Prostate gland (tissue), 2 donors: Measurements from ENCODE around the gene CD2AP. TPM values are rescaled to one million over a fixed set of nuclear protein-coding genes. Genes with fewer than 3 reads are reported as not detected.

Source experiments
- DNase-seq: peaks from one replicate; pipeline ENCODE4 v3.0.0-alpha.2; 2019; ENCODE audit warnings: low spot score
- H3K27ac ChIP-seq, 2 donors: fragments of 200-600 bp; sonication (generic); 2 replicates each; pipeline ENCODE4 v1.5.1; 2017 to 2019
- H3K27me3 ChIP-seq: fragments of 200-600 bp; sonication (generic); replicated peaks from 2 replicates; pipeline ENCODE4 v1.5.1; 2019; ENCODE audit not compliant: insufficient read depth
- H3K36me3 ChIP-seq, 2 donors: fragments of 200-600 bp; sonication (generic); 1 replicate in 1 of 2; 2 replicates in 1 of 2; pipeline versions ENCODE4 v1.5.1 to v1.8.1; 2017 to 2019
- H3K4me1 ChIP-seq: fragments of 200-600 bp; sonication (generic); replicated peaks from 2 replicates; pipeline ENCODE4 v1.5.1; 2019
- H3K4me3 ChIP-seq, 2 donors: fragments of 200-600 bp; sonication (generic); 2 replicates each; pipeline ENCODE4 v1.5.1; 2017 to 2019
- H3K9me3 ChIP-seq: fragments of 200-600 bp; sonication (generic); 2 replicates; pipeline ENCODE4 v1.5.1; 2017
- POLR2A ChIP-seq: fragments of 450-650 bp; IDR thresholded peaks from one replicate; pipeline ENCODE4 v1.6.1; 2016; ENCODE audit warnings: antibody characterized with exemption, mild to moderate bottlenecking
- POLR2AphosphoS5 ChIP-seq: sonication (generic); formaldehyde crosslinking; IDR thresholded peaks from one replicate; pipeline ENCODE4 v1.6.1; 2017; ENCODE audit warnings: antibody characterized with exemption
- WGBS: methylation state at CpG from one replicate; pipeline ENCODE4 v1.1.5; 2018; 5-methylcytosine and 5-hydroxymethylcytosine counted together
- intact Hi-C: fragments of 100-400 bp; cut with DNase I; formaldehyde crosslinking; loops from one replicate; pipeline ENCODE4 v1.14.2; 2022
- total RNA-seq, 2 donors: library from RNA; depleted of rRNA; stranded (reverse); fragments of >200 nt; gene quantifications; one replicate each; pipeline ENCODE4 v1.1.0, GENCODE V29; 2016
- TF ChIP-seq, protein P1 (sequence below), 4 experiments: fragments of 200-600 bp in 2 of 4; fragments of 450-650 bp in 2 of 4; sonication (generic) in 2 of 4; IDR thresholded peaks; 1 replicate in 3 of 4; 2 replicates in 1 of 4; pipeline ENCODE4 v1.5.1; 2016 to 2019; ENCODE audit warnings: antibody characterized with exemption in 4 of 4, mild to moderate bottlenecking in 2 of 4, moderate library complexity in 2 of 4

Gene CD2AP
- total RNA-seq, 2 donors from 2014 or later: 30.3 to 33.6 TPM

DNA sequence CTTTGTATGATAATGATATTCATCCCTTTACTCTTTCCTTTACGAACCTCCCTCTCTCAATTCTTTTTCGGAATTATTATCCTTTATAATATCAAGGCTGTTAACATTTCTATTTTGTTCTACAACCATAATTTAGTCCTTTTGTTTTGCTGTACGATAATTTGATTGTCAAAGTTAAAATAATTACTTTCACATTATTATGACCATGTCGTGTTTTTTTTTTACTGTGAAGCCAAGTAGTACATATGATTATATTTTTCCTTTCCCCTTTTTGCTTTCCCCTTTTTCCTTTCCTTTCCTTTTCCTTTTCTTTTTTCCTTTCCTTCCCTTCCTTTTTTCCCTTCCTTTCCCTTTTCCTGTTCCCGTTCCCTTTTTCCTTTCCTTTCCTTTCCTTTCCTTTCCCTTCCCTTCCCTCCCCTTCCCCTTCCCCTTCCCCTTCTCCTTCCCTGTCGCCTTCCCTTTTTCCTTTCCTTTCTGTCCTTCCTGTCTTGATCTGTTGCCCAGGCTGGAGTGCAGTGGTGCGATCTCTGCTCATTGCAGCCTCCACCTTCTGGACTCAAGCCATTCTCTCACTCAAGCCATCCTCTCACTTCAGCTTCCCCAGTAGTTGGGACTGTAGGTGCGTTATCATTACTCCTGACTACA lies 19.5 kb downstream of the CD2AP start:
- no peak overlapping the region for H3K4me3 ChIP-seq
- no peaks in the 10 kb centered on the region for H3K27me3 ChIP-seq
- no peaks in the 10 kb centered on the region for H3K9me3 ChIP-seq
- intact Hi-C loops: no loop called here
- H3K27ac ChIP-seq: no peak overlapping the region
- DNase-seq: no peak
- H3K36me3 ChIP-seq: no peaks in the 10 kb centered on the region
- TF ChIP-seq, protein P1, sequence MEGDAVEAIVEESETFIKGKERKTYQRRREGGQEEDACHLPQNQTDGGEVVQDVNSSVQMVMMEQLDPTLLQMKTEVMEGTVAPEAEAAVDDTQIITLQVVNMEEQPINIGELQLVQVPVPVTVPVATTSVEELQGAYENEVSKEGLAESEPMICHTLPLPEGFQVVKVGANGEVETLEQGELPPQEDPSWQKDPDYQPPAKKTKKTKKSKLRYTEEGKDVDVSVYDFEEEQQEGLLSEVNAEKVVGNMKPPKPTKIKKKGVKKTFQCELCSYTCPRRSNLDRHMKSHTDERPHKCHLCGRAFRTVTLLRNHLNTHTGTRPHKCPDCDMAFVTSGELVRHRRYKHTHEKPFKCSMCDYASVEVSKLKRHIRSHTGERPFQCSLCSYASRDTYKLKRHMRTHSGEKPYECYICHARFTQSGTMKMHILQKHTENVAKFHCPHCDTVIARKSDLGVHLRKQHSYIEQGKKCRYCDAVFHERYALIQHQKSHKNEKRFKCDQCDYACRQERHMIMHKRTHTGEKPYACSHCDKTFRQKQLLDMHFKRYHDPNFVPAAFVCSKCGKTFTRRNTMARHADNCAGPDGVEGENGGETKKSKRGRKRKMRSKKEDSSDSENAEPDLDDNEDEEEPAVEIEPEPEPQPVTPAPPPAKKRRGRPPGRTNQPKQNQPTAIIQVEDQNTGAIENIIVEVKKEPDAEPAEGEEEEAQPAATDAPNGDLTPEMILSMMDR (IDR thresholded peaks at IDR 0.05): no peak
- no peak for TF ChIP-seq POLR2A
- no peak for TF ChIP-seq POLR2AphosphoS5
- H3K4me1 ChIP-seq: no peaks in the 10 kb centered on the region
- WGBS: 93% methylated on average over 8 of the region's 8 CpGs

DNA sequence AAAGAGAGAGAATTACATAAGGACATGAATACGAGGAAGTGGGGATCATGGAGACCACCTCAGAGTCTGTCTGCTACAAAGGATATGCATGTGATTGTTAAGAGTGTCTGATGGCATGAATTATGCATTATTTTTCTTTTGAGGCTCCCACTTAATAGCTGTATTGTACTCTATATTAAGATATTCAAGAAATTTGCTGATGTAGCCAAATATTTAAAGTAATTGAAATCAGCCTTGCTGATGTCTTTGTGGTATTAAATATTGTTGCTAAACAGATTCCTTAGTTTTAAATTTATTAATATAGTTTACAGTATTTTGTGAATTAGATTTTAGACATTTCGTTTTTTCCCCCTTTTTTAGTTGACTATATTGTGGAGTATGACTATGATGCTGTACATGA lies 25.3 kb downstream of the CD2AP start:
- no peaks in the 10 kb centered on the region for H3K27me3 ChIP-seq
- H3K27ac ChIP-seq: no peak overlapping the region
- no peak overlapping the region for H3K4me3 ChIP-seq
- H3K9me3 ChIP-seq: no peaks in the 10 kb centered on the region
- no peak for DNase-seq
- TF ChIP-seq POLR2A (no peak), POLR2AphosphoS5 (no peak)
- H3K36me3 ChIP-seq: no peaks in the 10 kb centered on the region
- no peaks in the 10 kb centered on the region for H3K4me1 ChIP-seq
- intact Hi-C loops: no loop called here
- 87% methylated on average over 2 of the region's 2 CpGs for WGBS

DNA sequence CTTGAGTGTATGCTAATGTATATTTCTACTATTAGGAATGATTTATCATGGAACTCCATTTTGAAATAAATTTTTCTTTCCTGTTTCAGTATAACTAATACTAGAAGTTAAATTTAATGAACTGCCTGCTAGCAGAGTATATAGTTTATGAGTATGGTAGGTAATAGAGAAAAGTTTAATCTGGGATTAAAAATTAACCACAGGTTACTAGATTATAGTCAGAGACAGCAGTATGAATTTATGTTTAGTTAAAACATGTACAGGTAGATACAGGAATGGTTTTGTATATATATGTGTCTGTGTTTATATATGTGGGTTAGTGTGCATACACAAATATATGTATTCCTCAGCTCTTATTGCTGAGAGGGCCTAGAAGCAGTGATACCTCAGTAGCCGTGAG lies 32.3 kb downstream of the CD2AP start:
- DNase-seq: no peak
- H3K9me3 ChIP-seq: no peaks in the 10 kb centered on the region
- no peaks in the 10 kb centered on the region for H3K36me3 ChIP-seq
- no peak overlapping the region for H3K27ac ChIP-seq
- WGBS: 93% methylated on average over 1 of the region's 1 CpG
- no peaks in the 10 kb centered on the region for H3K27me3 ChIP-seq
- no peaks in the 10 kb centered on the region for H3K4me1 ChIP-seq
- intact Hi-C loops: no loop called here
- TF ChIP-seq, protein P1 (IDR thresholded peaks at IDR 0.05): no peak
- no peak for TF ChIP-seq POLR2A
- TF ChIP-seq POLR2AphosphoS5: no peak
- H3K4me3 ChIP-seq: no peak overlapping the region

DNA sequence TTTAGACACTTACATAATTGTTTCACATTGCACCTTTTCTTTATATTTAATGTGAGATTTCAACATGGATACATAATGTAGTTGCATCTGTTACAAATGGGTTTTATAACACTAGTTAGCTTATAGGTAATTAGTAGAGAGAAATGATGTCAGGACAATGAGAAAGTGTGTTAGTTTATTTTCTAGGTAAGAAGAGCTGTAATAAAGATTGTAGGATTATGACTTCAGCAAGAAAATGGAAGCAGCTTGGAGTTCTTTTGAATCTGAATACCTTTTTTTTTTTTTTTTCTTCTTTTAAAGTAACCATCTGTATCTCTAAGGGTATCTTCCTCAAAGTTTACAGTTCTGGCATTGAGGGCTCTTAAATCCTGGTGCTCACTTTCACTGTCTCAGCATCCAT lies 35.3 kb downstream of the CD2AP start:
- Histone ChIP-seq H3K27me3 (no peaks in the 10 kb centered on the region), H3K4me1 (no peaks in the 10 kb centered on the region), H3K9me3 (no peaks in the 10 kb centered on the region), H3K27ac (no peak overlapping the region), H3K36me3 (no peaks in the 10 kb centered on the region), H3K4me3 (no peak overlapping the region)
- TF ChIP-seq, protein P1 (IDR thresholded peaks at IDR 0.05): no peak
- no peak for TF ChIP-seq POLR2A
- no peak for TF ChIP-seq POLR2AphosphoS5
- DNase-seq: no peak
- intact Hi-C loops: no loop called here

DNA sequence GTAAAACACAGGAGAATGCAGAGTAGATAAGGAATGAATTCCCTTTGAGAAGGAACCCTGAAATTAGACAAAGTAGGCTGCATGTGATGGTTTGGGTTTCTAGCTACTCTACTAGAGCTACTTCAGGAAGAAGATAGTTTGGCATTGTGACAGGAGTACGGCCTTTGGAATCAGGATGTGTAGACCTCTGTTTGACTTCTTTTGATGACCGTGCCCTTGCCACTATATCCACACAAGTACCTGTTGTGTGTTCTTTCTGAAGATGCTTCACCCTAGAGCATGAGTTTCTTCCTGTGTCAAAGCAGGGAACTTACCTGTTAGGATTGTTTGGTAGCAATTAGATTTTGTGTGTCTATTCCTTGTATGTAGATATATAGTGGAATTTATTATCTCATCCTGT lies 41.7 kb downstream of the CD2AP start:
- TF ChIP-seq POLR2AphosphoS5 (no peak), POLR2A (no peak)
- TF ChIP-seq, protein P1 (IDR thresholded peaks at IDR 0.05): no peak
- H3K9me3 ChIP-seq: no peaks in the 10 kb centered on the region
- 88% methylated on average over 2 of the region's 2 CpGs for WGBS
- no peaks in the 10 kb centered on the region for H3K4me1 ChIP-seq
- intact Hi-C loops: no loop called here
- no peak for DNase-seq
- H3K27me3 ChIP-seq: no peaks in the 10 kb centered on the region
- H3K27ac ChIP-seq: no peak overlapping the region
- H3K36me3 ChIP-seq: no peaks in the 10 kb centered on the region
- H3K4me3 ChIP-seq: no peak overlapping the region
